IPS-18a (cell line): Measurements from ENCODE around the gene ACOT11.
"Not testable (repeated sequence)": the region's sequence is repeated elsewhere in the genome, so short reads cannot be mapped to it uniquely, and the experiment has no call there.

Experiments used
- H3K27ac ChIP-seq: one replicate; pipeline ENCODE4 v1.5.1; 2013; ENCODE audit warnings: low read length
- H3K27me3 ChIP-seq: one replicate; pipeline ENCODE4 v1.6.1; 2013; ENCODE audit warnings: mild to moderate bottlenecking, low read length; ENCODE audit not compliant: control insufficient read depth, insufficient read depth
- H3K36me3 ChIP-seq: one replicate; pipeline ENCODE4 v1.6.1; 2013; ENCODE audit warnings: low read depth, low read length; ENCODE audit not compliant: control insufficient read depth
- H3K4me1 ChIP-seq: one replicate; pipeline ENCODE4 v1.6.1; 2013; ENCODE audit warnings: low read depth, low read length; ENCODE audit not compliant: control insufficient read depth
- H3K4me3 ChIP-seq: one replicate; pipeline ENCODE4 v1.5.1; 2013; ENCODE audit warnings: low read length
- H3K9ac ChIP-seq: one replicate; pipeline ENCODE4 v1.6.1; 2013; ENCODE audit warnings: mild to moderate bottlenecking, low read length, moderate library complexity
- H3K9me3 ChIP-seq: one replicate; pipeline ENCODE4 v1.6.1; 2013; ENCODE audit warnings: low read depth, low read length; ENCODE audit not compliant: control insufficient read depth

The ACOT11 gene

DNA sequence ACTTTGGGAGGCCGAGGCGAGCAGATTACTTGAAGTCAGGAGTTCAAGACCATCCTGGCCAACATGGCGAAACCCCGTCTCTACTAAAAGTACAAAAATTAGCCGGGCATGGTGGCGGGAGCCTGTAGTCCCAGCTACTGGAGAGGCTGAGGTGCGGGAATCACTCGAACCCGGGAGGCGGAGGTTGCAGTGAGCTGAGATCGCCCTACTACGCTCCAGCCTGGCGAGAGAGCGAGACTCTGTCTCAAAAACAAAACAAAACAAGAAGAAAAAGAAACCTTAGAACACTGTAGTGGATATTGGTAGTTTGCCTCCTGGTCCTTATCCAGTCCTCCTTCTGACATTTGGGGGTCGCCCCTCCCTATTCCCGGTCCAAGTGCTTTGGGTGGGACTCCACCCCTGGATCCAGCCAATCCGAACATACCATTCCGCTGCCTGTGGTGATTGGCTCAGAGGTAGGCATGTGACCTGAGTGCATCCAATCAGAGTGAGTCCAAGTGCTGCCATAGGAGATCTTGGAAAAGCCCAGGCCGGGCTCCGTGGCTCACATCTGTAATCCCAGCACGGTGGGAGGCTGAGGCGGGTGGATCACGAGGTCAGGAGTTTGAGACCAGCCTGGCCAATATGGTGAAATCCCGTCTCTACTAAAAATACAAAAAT lies 34.0 kb upstream of the ACOT11 start:
- not testable (repeated sequence) for H3K27ac ChIP-seq, H3K27me3 ChIP-seq, H3K9me3 ChIP-seq, H3K4me1 ChIP-seq, H3K4me3 ChIP-seq, H3K9ac ChIP-seq, H3K36me3 ChIP-seq

DNA sequence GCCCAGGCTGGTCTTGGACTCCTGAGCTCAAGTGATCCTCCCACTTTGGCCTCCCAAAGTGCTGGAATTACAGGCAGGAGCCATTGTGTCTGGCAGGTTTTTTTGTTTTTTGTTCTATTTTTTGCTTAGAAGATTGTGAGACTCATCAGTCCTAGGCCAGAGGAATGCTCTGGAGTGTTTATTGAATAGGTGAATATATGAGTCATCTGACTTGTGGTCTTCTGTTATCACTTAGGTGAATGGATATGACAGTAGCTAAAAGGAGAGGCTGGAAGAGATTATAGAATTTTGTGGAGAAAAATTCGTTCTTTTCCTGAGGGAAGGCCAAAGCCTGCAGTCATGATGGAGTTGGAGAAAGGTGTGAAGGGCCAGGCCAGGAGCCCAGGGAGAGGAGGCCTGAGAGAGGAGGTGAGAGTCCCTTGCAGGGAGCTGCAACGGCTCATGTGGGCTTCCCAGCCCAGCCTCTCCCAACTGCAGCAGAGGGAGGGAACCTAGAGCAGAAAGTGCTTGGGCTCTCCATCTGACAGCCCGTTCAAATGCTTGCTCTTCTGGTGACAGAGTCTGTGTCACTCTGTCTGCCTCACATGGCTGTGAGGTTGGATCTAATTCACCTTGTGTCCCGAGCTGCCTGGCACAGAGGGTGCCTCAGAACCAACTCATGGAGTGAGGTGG lies 31.6 kb upstream of the ACOT11 start:
- Histone ChIP-seq H3K27me3 (no peaks in the 10 kb centered on the region), H3K36me3 (no peaks in the 10 kb centered on the region), H3K4me1 (no peaks in the 10 kb centered on the region)

DNA sequence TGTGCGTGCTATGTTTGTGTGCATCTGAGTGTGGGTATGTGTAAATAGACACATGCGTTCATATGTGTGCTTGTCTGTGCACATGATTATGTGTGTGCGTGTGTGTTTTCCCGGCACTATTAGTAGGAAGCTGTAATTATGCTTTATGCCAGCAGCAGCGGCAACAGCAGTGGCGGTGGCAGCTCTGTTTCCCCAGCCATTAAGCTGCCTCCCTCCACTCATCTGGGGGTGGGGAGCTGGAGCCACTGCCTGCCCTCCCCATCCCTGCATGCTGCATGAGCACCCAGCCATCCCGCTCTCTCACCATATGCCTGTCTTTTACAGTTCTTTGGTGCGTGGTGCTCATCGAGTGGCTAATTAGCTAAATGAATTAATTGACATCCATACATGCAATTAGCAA lies 30.5 kb upstream of the ACOT11 start:
- Histone ChIP-seq H3K4me3 (no peak overlapping the region), H3K9me3 (no peaks in the 10 kb centered on the region), H3K9ac (no peak overlapping the region), H3K27me3 (no peaks in the 10 kb centered on the region), H3K36me3 (no peaks in the 10 kb centered on the region), H3K4me1 (no peaks in the 10 kb centered on the region), H3K27ac (no peak overlapping the region)

More for the DNA sequence above, 31.6 kb upstream of the ACOT11 start:
- Histone ChIP-seq H3K9ac (no peak overlapping the region), H3K27ac (no peak overlapping the region), H3K9me3 (no peaks in the 10 kb centered on the region), H3K4me3 (no peak overlapping the region)

DNA sequence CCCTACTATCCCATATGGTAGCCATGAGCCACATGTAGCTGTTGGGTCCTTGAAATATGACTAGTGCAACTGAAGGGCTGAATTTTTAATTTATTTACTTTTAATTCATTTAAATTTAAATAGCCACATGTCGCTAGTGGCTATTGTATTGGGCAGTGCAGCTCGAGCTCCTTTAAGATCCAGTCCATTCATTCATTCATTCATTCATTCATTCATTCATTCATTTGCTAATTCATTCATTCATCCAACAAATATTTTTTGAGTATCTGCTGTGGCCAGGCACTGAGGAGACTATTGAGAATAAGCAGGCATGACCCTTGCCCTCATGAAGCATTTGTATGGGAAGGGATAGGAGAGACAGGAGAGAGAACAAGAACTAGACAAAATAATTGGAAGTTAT lies 29.5 kb upstream of the ACOT11 start:
- no peaks in the 10 kb centered on the region for H3K27me3 ChIP-seq
- H3K4me3 ChIP-seq = no peak overlapping the region
- H3K4me1 ChIP-seq = no peaks in the 10 kb centered on the region
- no peak overlapping the region for H3K9ac ChIP-seq
- H3K36me3 ChIP-seq = no peaks in the 10 kb centered on the region
- H3K9me3 ChIP-seq = no peaks in the 10 kb centered on the region
- no peak overlapping the region for H3K27ac ChIP-seq

DNA sequence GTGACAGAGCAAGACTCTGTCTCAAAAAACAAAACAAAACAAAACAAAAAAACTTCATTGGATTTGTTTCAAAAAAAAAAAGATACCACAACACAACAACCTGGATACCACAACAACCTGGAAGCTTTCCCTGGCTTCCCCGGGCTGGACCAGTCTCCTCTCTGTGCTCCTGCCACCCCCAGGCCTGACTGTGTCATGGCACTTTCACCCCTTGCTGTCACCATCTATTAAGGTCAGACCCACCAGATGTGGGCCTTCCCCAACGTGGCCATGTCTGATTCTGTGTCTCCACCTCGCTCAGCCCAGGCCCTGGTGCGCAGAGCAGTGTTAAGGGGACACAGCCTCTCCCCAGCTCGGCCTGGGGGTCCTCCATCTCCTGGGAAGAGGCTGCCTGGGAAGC lies 28.3 kb upstream of the ACOT11 start:
- Histone ChIP-seq H3K9ac (no peak overlapping the region), H3K9me3 (no peaks in the 10 kb centered on the region), H3K4me1 (no peaks in the 10 kb centered on the region), H3K36me3 (no peaks in the 10 kb centered on the region), H3K4me3 (no peak overlapping the region), H3K27me3 (no peaks in the 10 kb centered on the region), H3K27ac (no peak overlapping the region)

DNA sequence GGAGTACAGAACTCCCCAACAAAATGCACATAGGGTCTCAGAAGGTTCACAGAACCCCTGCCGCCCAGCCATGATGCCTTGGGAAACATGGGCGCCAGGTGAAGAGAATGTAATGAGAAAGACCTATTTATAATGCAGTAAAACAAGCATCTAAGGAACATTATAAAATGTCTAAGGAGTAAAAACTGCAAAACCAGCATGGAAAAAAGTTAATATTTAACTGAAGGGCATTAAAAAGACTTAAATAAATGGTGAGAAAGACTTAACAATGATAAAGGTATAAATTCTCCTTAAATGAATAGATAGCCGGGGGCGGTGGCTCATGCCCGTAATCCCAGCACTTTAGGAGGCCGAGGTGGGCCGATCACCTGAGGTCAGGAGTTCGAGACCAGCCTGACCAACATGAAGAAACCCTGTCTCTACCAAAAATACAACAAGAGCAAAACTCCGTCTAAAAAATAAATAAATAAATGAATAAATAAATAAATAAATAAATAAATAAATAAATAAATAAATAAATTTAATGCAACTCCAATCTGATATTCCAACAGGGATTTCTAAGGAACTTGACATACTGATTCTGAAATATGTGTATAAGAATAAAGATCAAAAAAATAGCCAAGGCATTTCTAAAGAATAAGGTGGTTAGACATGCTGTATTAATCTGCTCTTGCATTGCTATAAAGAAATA lies 27.3 kb upstream of the ACOT11 start:
- no peak overlapping the region for H3K9ac ChIP-seq
- H3K4me1 ChIP-seq = no peaks in the 10 kb centered on the region
- no peaks in the 10 kb centered on the region for H3K9me3 ChIP-seq
- no peak overlapping the region for H3K4me3 ChIP-seq
- no peaks in the 10 kb centered on the region for H3K36me3 ChIP-seq
- no peaks in the 10 kb centered on the region for H3K27me3 ChIP-seq
- H3K27ac ChIP-seq = no peak overlapping the region

DNA sequence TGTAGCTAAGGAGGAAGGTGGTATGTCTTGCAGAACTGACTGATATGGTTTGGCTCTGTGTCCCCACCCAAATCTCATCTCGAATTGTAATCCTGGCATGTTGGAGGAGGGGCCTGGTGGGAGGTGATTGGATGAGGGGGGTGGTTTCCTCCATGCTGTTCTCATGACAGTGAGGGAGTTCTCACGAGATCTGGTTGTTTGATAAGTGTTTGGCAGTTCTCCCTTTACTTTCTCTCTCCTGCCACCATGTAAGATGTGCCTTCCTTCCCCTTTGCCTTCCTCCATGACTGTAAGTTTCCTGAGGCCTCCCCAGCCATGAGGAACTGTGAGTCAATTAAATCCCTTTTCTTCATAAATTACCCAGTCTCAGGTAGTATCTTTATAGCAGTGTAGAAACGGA lies 21.5 kb upstream of the ACOT11 start:
- H3K9ac ChIP-seq, H3K36me3 ChIP-seq: not testable (repeated sequence)

DNA sequence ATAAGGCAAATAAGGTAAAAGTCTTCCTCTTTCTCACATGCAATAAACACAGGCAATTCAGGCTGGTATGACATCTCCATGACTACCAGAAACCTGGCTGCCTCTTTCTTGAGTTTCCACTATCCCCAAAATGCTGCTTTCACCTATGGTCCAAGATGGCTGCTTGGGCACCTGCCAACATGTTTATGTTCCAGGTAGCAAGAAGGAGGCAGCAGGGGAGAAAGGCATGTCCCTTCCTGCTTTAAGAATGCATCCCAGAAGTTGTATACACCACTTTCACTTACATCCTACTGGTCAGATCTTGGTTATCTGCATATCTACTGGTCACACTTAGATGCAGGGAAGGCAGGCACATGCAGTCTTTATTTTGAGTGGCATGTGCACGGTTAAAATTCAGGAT lies 19.4 kb upstream of the ACOT11 start:
- Histone ChIP-seq H3K4me1 (no peaks in the 10 kb centered on the region), H3K9ac (no peak overlapping the region), H3K27ac (no peak overlapping the region), H3K27me3 (no peaks in the 10 kb centered on the region), H3K4me3 (no peak overlapping the region), H3K9me3 (no peaks in the 10 kb centered on the region), H3K36me3 (no peaks in the 10 kb centered on the region)

More for the DNA sequence above, 21.5 kb upstream of the ACOT11 start:
- not testable (repeated sequence) for H3K4me3 ChIP-seq, H3K27me3 ChIP-seq, H3K9me3 ChIP-seq, H3K4me1 ChIP-seq, H3K27ac ChIP-seq

DNA sequence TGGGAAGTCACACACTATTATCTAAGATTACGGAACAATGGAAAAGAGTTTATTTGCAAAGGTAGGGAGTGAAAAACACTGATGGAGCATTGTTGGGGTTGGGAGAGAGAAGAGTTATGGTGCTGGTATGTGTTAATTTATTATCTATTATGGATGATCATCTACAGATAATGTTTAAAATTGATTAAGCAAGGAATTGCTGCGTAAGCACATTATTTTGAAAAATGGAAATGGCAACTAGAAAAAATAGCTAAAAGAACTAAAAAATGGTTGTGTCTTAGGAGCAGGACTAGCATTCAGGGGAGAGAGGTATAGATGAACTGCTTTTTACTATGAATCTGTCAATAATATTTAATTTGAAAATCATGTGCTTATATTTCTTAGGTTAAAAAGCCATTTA lies 16.0 kb upstream of the ACOT11 start:
- no peak overlapping the region for H3K4me3 ChIP-seq
- no peaks in the 10 kb centered on the region for H3K36me3 ChIP-seq
- H3K27ac ChIP-seq = no peak overlapping the region
- no peaks in the 10 kb centered on the region for H3K9me3 ChIP-seq
- no peaks in the 10 kb centered on the region for H3K4me1 ChIP-seq
- H3K27me3 ChIP-seq = no peaks in the 10 kb centered on the region
- H3K9ac ChIP-seq = no peak overlapping the region

DNA sequence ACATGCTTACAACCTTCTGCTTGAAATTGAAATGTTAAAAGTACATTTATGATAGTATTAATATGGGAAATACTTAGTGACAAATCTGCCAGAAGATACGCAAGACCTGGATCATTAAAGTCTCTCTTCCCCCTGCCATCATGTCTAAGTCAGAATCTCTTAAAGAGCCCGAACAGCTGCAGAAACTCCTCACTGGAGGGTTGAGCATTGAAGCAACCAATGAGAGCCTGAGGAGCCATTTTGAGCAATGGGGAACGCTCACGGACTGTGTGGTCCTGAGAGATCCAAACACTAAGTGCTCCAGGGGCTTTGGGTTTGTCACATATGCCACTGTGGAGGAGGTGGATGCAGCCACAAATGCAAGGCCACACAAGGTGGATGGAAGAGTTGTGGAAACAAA lies 11.4 kb upstream of the ACOT11 start:
- not testable (repeated sequence) for H3K27ac ChIP-seq, H3K36me3 ChIP-seq, H3K4me3 ChIP-seq, H3K9ac ChIP-seq, H3K9me3 ChIP-seq, H3K27me3 ChIP-seq, H3K4me1 ChIP-seq

DNA sequence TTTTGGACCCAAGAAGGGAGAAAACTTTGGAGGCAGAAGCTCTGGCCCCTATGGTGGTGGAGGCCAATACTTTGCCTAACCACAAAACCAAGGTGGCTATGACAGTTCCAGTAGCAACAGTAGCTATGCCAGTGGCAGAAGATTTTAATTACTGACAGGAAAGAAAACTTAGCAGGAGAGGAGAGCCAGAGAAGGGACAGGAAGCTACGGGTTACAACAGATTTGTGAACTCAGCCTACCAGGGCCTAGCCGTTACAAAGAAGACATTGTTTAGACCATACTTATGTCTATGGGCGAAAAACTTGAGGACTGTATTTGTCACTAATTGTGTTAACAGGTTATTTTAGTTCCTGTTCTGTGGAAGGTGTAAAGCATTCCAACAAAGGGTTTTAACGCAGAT lies 10.4 kb upstream of the ACOT11 start:
- Histone ChIP-seq H3K27me3 (peaks cover 6% of the 10 kb centered on the region), H3K4me3 (no peak overlapping the region), H3K36me3 (no peaks in the 10 kb centered on the region), H3K9me3 (no peaks in the 10 kb centered on the region), H3K4me1 (peaks cover 3% of the 10 kb centered on the region), H3K27ac (no peak overlapping the region), H3K9ac (no peak overlapping the region)

DNA sequence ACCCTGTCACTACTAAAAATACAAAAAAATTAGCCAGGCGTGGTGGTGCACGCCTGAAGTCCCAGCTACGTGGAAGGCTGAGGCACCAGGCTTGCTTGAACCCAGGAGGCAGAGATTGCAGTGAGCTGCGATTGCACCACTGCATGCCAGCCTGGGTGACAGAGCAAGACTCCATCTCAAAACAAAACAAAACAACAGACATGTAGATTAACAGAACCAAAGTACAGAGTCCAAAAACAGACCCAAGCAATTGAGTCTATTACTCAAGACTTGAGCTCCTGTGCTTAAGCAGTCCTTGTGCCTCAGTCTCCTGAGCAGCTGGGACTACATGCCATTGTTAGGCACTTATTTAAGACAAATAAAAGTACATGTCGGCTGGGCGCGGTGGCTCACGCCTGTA lies 9.5 kb upstream of the ACOT11 start:
- Histone ChIP-seq H3K4me3 (no peak overlapping the region), H3K36me3 (no peaks in the 10 kb centered on the region), H3K9ac (no peak overlapping the region), H3K9me3 (no peaks in the 10 kb centered on the region), H3K27ac (no peak overlapping the region), H3K4me1 (peaks cover 11% of the 10 kb centered on the region), H3K27me3 (peaks cover 15% of the 10 kb centered on the region)
